Neutrophil (primary cell): Measurements from ENCODE around the gene EHMT1.
"Not testable (repeated sequence)": the region's sequence is repeated elsewhere in the genome, so short reads cannot be mapped to it uniquely, and the experiment has no call there.

Experiments
- H3K27ac ChIP-seq: fragments of 200-600 bp; sonication (generic); 2 replicates; pipeline ENCODE4 v1.5.1; 2016; ENCODE audit warnings: mild to moderate bottlenecking, moderate library complexity
- H3K27me3 ChIP-seq: fragments of 200-600 bp; sonication (generic); 2 replicates; pipeline ENCODE4 v1.6.0; 2016; ENCODE audit warnings: mild to moderate bottlenecking
- H3K36me3 ChIP-seq: fragments of 200-600 bp; sonication (generic); 2 replicates; pipeline ENCODE4 v1.5.1; 2017
- H3K4me1 ChIP-seq, 2 experiments: fragments of 200-600 bp in 1 of 2; sonication (generic) in 1 of 2; 1 replicate in 1 of 2; 2 replicates in 1 of 2; pipeline versions ENCODE4 v1.5.1 to v1.6.1; 2013 to 2016; ENCODE audit warnings: low read depth in 1 of 2, low read length in 1 of 2, mild to moderate bottlenecking in 1 of 2, moderate library complexity in 1 of 2; ENCODE audit not compliant: control insufficient read depth in 1 of 2, insufficient read depth in 1 of 2
- H3K4me3 ChIP-seq, 2 experiments: fragments of 200-600 bp in 1 of 2; sonication (generic) in 1 of 2; 1 replicate in 1 of 2; 2 replicates in 1 of 2; pipeline ENCODE4 v1.5.1; 2013 to 2016; ENCODE audit warnings: low read depth in 1 of 2, low read length in 1 of 2, mild to moderate bottlenecking in 1 of 2, moderate library complexity in 1 of 2
- H3K9me3 ChIP-seq: fragments of 200-600 bp; sonication (generic); 2 replicates; pipeline ENCODE4 v1.5.1; 2016
- TF ChIP-seq, protein P1 (sequence below): fragments of 200-600 bp; sonication (generic); IDR thresholded peaks from 2 replicates; pipeline ENCODE4 v1.5.1; 2016; ENCODE audit warnings: antibody characterized with exemption

The EHMT1 gene

DNA sequence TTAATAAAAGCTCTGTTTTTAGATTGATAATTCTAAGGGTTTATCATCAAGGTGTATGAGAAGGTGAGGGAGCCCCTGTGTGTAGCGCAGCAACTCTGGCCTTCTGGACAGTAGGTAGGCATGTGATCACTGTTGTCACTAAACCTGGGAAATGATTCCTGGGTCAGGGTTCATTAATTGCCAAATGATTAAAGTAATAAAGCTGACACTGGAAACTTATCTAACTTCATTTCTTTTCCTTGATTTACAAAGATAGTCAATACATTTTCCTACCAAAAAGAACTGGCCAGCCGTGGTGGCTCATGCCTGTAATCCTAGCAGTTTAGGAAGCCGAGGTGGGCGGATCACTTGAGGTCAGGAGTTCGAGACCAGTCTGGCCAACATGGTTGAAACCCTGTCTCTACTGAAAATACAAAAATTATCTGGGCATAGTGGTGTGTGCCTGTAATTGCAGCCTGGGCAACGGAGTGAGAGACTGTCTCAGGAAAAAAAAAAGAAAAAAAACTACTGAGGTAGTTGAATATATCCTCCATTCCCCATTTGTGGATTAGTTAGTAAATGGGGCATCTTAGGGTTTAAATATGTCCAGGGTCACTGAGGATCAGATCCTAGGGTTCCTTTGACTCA, 2.4 kb downstream of the EHMT1 start:
- peaks cover 41 to 45% of the 10 kb centered on the region in 2 experiments for H3K4me1 ChIP-seq
- H3K27me3 ChIP-seq: no peaks in the 10 kb centered on the region
- TF ChIP-seq, protein P1, sequence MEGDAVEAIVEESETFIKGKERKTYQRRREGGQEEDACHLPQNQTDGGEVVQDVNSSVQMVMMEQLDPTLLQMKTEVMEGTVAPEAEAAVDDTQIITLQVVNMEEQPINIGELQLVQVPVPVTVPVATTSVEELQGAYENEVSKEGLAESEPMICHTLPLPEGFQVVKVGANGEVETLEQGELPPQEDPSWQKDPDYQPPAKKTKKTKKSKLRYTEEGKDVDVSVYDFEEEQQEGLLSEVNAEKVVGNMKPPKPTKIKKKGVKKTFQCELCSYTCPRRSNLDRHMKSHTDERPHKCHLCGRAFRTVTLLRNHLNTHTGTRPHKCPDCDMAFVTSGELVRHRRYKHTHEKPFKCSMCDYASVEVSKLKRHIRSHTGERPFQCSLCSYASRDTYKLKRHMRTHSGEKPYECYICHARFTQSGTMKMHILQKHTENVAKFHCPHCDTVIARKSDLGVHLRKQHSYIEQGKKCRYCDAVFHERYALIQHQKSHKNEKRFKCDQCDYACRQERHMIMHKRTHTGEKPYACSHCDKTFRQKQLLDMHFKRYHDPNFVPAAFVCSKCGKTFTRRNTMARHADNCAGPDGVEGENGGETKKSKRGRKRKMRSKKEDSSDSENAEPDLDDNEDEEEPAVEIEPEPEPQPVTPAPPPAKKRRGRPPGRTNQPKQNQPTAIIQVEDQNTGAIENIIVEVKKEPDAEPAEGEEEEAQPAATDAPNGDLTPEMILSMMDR: no peak
- no peak overlapping the region for H3K27ac ChIP-seq
- no peak overlapping the region for H3K4me3 ChIP-seq
- peaks cover 7% of the 10 kb centered on the region for H3K36me3 ChIP-seq
- no peaks in the 10 kb centered on the region for H3K9me3 ChIP-seq

DNA sequence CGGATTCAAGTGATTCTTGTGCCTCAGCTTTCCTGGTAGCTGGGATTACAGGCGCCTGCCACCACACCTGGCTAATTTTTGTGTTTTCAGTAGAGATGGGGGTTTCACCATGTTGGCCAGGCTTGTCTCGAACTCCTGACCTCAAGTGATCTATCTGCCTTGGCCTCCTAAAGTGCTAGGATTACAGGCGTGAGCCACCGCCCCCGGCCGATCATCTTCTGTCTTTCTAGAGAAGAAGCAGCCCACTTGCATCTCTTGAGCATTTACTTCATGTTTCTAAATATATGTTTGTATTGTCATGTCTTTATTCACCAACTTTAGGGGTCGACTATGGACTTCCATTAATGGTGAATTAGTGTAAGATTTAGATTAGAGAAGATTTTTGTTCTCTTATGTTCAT, 3.4 kb downstream of the EHMT1 start:
- not testable (repeated sequence) for H3K9me3 ChIP-seq, H3K27ac ChIP-seq, H3K27me3 ChIP-seq, H3K36me3 ChIP-seq, H3K4me3 ChIP-seq
- H3K4me1 ChIP-seq: peaks cover 46 to 48% of the 10 kb centered on the region in 2 experiments

DNA sequence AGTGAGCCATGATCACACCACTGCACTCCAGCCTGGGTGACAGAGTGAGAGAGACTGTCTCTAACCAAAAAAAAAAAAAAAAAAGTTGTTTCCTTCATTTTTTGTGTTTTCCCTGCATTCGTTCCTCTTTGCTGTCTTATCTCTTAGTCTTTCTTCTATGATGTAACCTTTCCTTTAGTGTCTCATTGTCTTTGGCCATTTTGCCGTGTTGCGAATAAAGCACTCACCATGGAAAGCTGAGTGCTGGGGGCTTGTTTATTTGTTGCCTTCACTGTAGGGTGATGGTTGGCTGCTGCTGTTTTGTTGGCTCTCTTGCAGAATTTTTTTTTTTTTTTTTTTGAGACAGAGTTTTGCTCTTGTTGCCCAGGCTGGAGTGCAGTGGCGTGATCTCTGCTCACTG, 7.7 kb downstream of the EHMT1 start:
- H3K9me3 ChIP-seq: no peaks in the 10 kb centered on the region
- peak overlapping the region; percentile 42 for H3K27ac ChIP-seq
- H3K4me1 ChIP-seq: peaks cover 32 to 48% of the 10 kb centered on the region in 2 experiments
- TF ChIP-seq, protein P1: no peak
- no peaks in the 10 kb centered on the region for H3K27me3 ChIP-seq
- no peaks in the 10 kb centered on the region for H3K36me3 ChIP-seq
- H3K4me3 ChIP-seq: no peak overlapping the region

DNA sequence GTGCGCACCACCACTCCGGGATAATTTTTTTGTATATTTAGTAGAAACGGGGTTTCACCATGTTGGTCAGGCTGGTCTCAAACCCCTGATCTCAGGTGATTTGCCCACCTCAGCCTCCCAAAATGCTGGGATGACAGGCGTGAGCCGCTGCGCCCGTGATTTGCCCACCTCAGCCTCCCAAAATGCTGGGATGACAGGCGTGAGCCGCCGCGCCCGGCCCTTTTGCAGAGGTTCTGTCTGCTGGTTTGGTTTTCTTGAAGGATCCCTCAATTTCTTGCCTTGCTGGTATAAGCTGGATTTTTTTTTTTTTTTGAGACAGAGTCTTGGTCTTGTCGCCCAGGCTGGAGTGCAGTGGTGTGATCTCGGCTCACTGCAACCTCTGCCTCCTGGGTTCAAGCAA, 8.6 kb downstream of the EHMT1 start:
- peaks cover 39 to 54% of the 10 kb centered on the region in 2 experiments for H3K4me1 ChIP-seq
- not testable (repeated sequence) for H3K27me3 ChIP-seq, H3K4me3 ChIP-seq, H3K36me3 ChIP-seq, H3K27ac ChIP-seq, H3K9me3 ChIP-seq

DNA sequence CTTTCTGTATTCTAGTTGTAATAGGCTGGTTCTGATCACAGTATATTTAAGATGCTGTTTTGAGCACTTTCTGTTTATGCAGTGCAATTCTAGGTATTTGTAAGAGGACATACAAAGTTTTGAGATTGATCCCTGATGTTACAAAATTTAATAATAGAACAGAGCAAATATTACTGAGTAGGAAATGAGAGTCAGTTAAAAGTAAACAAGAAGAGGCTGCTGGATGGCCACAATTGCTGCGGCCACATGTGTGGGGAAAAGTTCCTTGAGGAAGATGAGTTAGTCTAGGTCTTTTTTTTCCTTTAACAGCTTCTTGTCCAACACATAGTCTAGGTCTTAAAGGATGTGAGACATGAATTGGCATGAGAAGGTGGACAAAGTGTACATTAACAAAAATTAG, 11.3 kb downstream of the EHMT1 start:
- Histone ChIP-seq H3K27me3 (no peaks in the 10 kb centered on the region), H3K27ac (peak overlapping the region; percentile 52), H3K36me3 (no peaks in the 10 kb centered on the region), H3K4me1 (peaks cover 42 to 57% of the 10 kb centered on the region in 2 experiments), H3K4me3 (no peak overlapping the region), H3K9me3 (no peaks in the 10 kb centered on the region)
- TF ChIP-seq, protein P1: no peak

DNA sequence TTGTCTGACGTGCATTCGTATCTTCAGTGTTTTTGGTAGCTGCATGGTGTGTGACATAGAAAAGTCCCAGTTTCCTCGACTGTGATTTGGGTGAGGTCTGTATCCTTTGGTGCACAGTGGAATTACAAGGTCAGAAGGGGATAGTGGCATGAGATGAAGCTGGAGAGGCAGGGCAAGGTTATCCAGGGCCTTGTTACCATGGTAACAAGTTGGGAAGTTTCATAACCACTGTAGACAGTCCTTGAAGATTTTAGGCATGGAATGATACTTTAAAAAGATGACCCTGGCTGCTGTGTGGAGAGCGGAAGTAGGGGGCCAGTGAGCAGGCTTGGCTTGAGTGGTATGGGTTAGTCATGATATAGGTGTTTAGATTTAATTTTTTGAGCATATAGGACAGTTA, 11.9 kb downstream of the EHMT1 start:
- peak overlapping the region; percentile 52 for H3K27ac ChIP-seq
- no peaks in the 10 kb centered on the region for H3K9me3 ChIP-seq
- no peak overlapping the region for H3K4me3 ChIP-seq
- no peaks in the 10 kb centered on the region for H3K36me3 ChIP-seq
- H3K4me1 ChIP-seq: peaks cover 36 to 51% of the 10 kb centered on the region in 2 experiments
- H3K27me3 ChIP-seq: no peaks in the 10 kb centered on the region
- TF ChIP-seq, protein P1: no peak
